ENCODE results near the gene WSCD1.

WSCD1 gene

GRCh38 chr17:6080711-6081430, 10.7 kb downstream of the WSCD1 start:
- no peak for DNase-seq (ENCODE audit: low read depth, low spot score)
- no peak overlapping the region for H3K4me3 ChIP-seq (ENCODE audit: low read length)

DNA sequence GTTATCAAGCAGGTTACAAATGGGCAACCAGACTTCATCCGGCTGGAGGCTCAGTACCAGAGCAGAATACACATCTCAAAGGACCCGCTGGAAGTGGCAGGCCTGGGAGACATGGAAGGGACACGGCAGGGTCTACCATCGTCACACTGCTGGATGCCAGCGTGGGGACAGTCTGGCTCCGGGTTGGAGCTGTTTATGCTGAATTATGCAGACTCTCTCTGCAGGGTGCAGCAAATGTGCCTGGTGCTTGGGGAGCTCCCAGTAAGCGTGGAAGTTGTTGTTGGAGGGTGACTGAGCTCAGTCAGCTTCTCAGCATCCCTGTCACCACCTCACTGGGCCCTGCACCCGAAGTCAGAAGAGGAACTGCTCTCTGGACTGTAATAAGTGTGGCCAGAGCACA, 12.2 kb downstream of the WSCD1 start:
- DNase-seq (ENCODE audit: low read depth, low spot score) = no peak
- no peak overlapping the region for H3K4me3 ChIP-seq (ENCODE audit: low read length)

DNA sequence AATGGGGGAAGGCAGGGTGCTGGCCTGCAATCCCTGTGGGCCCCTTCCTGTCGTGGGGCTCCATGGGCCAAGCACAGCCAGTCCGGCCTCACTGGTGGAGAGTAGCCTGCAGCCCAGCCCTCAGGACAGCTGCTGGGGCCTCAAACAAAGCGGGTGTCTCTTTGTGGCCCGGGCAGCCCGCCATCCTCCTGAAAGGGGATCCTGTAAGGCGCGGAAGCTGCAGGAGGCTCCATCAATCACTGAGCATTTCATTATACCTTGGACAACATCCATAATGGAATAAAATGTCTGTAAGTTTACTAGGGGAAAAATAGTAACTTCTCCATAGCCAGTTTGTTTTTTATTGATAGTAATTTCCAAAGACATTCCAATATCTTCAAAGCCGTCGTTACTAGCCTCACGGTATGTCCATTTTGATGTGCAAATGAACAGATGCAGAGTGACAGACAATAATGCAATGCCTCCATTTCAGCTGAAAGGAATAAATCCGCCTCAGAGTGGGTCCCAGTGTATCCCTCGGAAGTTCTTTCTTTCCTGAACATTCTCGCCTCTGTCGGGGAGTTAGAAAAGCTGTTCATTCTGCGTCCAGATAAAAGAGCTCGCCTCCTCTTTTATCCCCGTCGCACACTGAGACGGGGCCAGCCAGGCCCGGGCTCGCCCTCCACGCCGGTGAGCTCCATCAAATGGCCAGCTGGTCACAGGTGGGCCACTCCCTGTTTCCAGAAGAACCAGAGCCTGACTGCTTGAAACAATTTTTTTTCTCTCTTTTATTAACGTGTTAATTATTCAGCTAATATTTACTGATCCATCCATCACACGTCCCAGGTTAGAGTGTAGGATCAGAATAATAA, 14.4 kb downstream of the WSCD1 start:
- no peak overlapping the region for H3K4me3 ChIP-seq (ENCODE audit: low read length)
- no peak for DNase-seq (ENCODE audit: low read depth, low spot score)

DNA sequence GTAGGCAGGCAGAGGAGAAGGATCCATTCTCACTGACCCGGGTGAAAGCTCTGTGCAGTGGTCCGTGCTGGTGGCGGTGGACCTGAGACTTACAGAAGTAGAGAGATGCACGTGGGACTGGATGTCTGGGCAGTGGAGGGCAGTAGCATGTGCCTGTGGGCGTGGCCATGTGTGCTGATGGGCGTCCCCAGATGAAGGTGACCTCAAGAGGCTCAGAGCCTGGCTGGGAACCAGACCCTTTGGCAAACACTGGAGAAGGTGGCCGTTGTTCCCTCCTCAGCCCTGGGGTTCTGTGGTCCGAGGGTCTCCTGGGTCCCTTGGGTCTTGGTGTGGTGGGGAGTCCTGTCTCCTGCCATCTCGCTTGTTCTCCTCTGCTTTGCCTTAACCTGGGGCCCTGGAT, 15.6 kb downstream of the WSCD1 start:
- DNase-seq (ENCODE audit: low read depth, low spot score) = no peak
- H3K4me3 ChIP-seq (ENCODE audit: low read length) = no peak overlapping the region

GRCh38 chr17:6086603-6087400, 16.6 kb downstream of the WSCD1 start:
- DNase-seq (ENCODE audit: low read depth, low spot score) = no peak
- no peak overlapping the region for H3K4me3 ChIP-seq (ENCODE audit: low read length)

- DNase-seq (ENCODE audit: low read depth, low spot score) = no peak
- no peak overlapping the region for H3K4me3 ChIP-seq (ENCODE audit: low read length)
These were observed 18.0 kb downstream of the WSCD1 start for GRCh38 chr17:6088141-6088540.

DNA sequence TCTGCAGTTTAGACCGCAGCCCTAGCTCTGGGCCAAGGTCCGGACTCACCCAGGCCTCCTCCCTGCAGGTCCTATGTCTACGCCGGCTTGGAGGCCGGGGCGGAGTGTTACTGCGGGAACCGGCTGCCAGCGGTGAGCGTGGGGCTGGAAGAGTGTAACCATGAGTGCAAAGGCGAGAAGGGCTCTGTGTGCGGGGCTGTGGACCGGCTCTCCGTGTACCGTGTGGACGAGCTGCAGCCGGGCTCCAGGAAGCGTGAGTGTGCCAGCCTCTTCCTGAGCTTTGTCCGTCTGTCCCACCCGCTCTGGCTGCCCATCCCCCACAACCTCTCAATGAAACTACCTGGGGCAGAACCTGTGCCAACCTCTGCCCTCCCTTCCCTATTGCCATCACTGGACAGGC, 20.1 kb downstream of the WSCD1 start:
- DNase-seq (ENCODE audit: low read depth, low spot score) = no peak
- no peak overlapping the region for H3K4me3 ChIP-seq (ENCODE audit: low read length)

- H3K4me3 ChIP-seq (ENCODE audit: low read length) = no peak overlapping the region
These were observed 22.2 kb downstream of the WSCD1 start for GRCh38 chr17:6092182-6092902.

GRCh38 chr17:6092903-6093468, 22.8 kb downstream of the WSCD1 start:
- H3K4me3 ChIP-seq (ENCODE audit: low read length) = no peak overlapping the region
- DNase-seq (ENCODE audit: low read depth, low spot score) = no peak

More at GRCh38 chr17:6092182-6092902, 22.2 kb downstream of the WSCD1 start:
- DNase-seq (ENCODE audit: low read depth, low spot score) = no peak

- no peak for DNase-seq (ENCODE audit: low read depth, low spot score)
- no peak overlapping the region for H3K4me3 ChIP-seq (ENCODE audit: low read length)
These were observed 24.3 kb downstream of the WSCD1 start for GRCh38 chr17:6094453-6094852.

DNA sequence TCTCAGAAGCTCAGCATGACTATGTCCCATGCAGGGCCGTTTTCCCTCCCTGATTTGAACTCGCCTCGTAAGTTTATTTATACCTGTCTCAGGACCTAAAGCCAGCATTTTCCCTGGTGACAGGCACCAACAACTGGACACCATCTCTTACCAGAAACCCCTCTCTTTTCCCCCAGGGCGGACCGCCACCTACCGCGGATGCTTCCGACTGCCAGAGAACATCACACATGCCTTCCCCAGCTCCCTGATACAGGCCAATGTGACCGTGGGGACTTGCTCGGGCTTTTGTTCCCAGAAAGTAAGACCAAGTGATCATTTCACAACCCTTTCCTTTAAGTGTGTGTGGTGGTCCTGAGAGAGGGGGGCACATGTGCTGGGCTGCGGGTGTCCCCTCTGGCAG, 24.7 kb downstream of the WSCD1 start:
- DNase-seq (ENCODE audit: low read depth, low spot score) = no peak
- no peak overlapping the region for H3K4me3 ChIP-seq (ENCODE audit: low read length)

- no peak overlapping the region for H3K4me3 ChIP-seq (ENCODE audit: low read length)
- no peak for DNase-seq (ENCODE audit: low read depth, low spot score)
These were observed 25.3 kb downstream of the WSCD1 start for GRCh38 chr17:6095501-6095900.

- no peak overlapping the region for H3K4me3 ChIP-seq (ENCODE audit: low read length)
- no peak for DNase-seq (ENCODE audit: low read depth, low spot score)
These were observed 26.2 kb downstream of the WSCD1 start for GRCh38 chr17:6096201-6097004.

- no peak for DNase-seq (ENCODE audit: low read depth, low spot score)
- H3K4me3 ChIP-seq (ENCODE audit: low read length) = no peak overlapping the region
These were observed 26.8 kb downstream of the WSCD1 start for GRCh38 chr17:6097005-6097279.

DNA sequence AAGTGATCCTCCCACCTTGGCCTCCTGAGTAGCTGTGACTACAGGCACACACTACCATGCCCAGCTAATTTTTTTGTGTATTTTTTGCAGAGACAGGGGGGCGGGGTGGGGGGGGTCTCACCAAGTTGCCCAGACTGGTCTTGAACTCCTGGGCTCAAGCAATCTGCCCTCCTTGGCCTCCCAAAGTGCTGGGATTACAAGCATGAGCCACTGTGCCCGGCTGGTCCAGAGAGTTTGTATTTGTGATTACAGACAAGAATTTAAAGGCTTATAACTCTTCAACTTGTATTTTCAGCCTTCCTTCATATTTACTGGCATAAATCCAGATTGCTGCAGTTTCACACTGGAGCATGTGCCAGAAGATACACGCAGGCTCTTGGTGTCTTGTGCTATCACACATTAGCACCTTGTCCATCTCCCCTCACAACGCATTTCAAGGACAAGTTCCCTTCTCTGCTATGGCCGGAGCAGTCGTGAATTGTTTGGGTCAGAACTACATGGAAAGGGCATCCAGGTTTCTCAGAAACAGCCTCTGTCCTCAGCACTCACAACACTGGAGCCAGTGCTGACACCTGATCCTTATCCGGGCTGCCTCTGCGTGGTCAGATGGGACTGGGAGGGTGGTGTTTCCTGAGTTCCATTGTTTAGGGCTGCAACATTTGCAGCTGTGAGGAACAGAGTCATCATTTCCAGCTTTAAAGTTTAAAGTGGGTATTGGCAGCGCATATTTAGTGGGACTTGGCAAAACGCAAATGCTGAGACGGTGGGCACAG, 28.1 kb downstream of the WSCD1 start:
- no peak for DNase-seq (ENCODE audit: low read depth, low spot score)
- no peak overlapping the region for H3K4me3 ChIP-seq (ENCODE audit: low read length)

DNA sequence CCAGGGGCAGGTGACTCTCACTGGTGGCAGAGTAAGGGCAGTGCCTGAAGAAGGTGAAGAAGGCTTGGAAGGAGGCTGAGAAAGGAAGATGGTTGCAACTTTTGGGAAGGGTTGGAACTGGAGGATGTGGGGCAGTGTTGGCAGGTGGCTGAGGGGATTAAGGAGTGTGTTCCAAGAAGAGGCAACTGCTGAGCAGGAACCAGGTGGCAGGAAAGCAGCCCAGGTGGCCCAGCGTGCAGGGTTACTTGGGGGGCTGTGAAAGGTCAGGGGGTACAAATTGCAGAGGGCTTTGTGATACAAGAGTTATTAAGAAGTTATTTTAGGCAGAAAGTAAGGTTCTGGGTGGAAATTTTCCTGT, 28.6 kb downstream of the WSCD1 start:
- DNase-seq (ENCODE audit: low read depth, low spot score) = no peak
- H3K4me3 ChIP-seq (ENCODE audit: low read length) = no peak overlapping the region

GRCh38 chr17:6099492-6099891, 29.3 kb downstream of the WSCD1 start:
- no peak overlapping the region for H3K4me3 ChIP-seq (ENCODE audit: low read length)
- DNase-seq (ENCODE audit: low read depth, low spot score) = no peak

DNA sequence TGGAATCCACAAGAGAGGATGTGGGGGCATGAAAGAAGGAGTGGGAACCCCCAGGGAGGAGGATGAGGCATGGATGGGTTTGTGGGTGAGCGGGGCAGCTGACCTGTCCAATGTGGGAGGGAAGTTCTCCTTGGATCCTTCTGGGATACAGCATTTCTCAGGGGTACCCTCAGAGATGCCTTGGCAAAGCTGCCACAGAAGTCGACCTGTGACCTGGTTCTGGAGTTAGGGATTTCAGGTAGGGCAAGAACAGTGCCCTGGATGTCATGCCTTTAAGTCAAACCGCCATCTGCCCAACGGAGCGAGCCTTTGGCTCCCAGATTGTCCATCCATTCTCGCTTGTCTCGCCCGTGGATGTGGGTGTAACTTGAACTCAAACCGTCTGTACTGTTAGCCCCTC, 30.0 kb downstream of the WSCD1 start:
- DNase-seq (ENCODE audit: low read depth, low spot score) = no peak
- H3K4me3 ChIP-seq (ENCODE audit: low read length) = no peak overlapping the region
